Activated naive CD8-positive, alpha-beta T cell treated with anti-CD3 and anti-CD28 coated beads, Interleukin-2, amount 50 U/mL, for 24 hours (primary cell): ENCODE data around the gene SULT1E1.
A peak's percentile ranks its signal among the peaks of the same experiment; 100 is the strongest.
"Not testable (repeated sequence)": the region's sequence is repeated elsewhere in the genome, so short reads cannot be mapped to it uniquely, and the experiment has no call there.

Source experiments
- ATAC-seq: fragments of 150-1000 bp; cut with Tn5 transposase; one replicate; pipeline ENCODE4 v1.10.0; 2021
- DNase-seq: peaks from one replicate; pipeline ENCODE4 v3.0.0; 2021
- H3K27ac Mint-ChIP-seq: one replicate; pipeline ENCODE4 v1.8.0; 2021; ENCODE audit warnings: mild to moderate bottlenecking, mixed read lengths
- H3K27me3 Mint-ChIP-seq: one replicate; pipeline ENCODE4 v1.8.0; 2021; ENCODE audit warnings: mixed read lengths
- H3K36me3 Mint-ChIP-seq: one replicate; pipeline ENCODE4 v1.8.0; 2021; ENCODE audit warnings: low read depth, mixed read lengths
- H3K4me1 Mint-ChIP-seq: one replicate; pipeline ENCODE4 v1.8.0; 2021; ENCODE audit warnings: mixed read lengths
- H3K4me3 Mint-ChIP-seq: one replicate; pipeline ENCODE4 v1.8.0; 2021; ENCODE audit warnings: mild to moderate bottlenecking, moderate library complexity, mixed read lengths
- H3K9me3 Mint-ChIP-seq: one replicate; pipeline ENCODE4 v1.8.0; 2021; ENCODE audit warnings: mixed read lengths

The SULT1E1 gene

DNA sequence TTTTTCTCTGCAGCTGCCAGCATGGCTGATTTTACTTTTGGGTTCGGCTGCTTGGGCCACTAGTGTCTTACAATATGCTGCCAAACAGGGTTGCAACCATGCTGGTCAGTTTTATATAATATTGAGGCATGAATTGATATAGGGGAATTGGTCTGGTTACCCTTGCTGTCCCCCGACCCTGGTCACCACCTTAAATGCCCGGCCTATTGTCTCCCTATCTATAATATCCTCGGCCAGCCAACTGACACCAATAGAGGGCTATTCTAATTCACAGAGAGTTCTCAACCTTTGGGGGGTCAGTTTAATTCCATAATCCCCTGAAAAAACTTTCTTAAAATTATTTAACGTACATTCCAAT, 28.7 kb downstream of the SULT1E1 start:
- DNase-seq (no peak), ATAC-seq (no peak)
- Mint-ChIP-seq H3K4me1 (peaks cover 6% of the 10 kb centered on the region), H3K4me3 (peak overlapping the region; percentile 70), H3K27me3 (no peaks in the 10 kb centered on the region), H3K27ac (no peak overlapping the region), H3K36me3 (no peaks in the 10 kb centered on the region), H3K9me3 (no peaks in the 10 kb centered on the region)

GRCh38 chr4:69830560-69831269, 29.2 kb downstream of the SULT1E1 start:
- Mint-ChIP-seq H3K4me1 (peaks cover 6% of the 10 kb centered on the region), H3K27ac (no peak overlapping the region), H3K27me3 (no peaks in the 10 kb centered on the region), H3K4me3 (no peak overlapping the region), H3K36me3 (no peaks in the 10 kb centered on the region), H3K9me3 (no peaks in the 10 kb centered on the region)
- DNase-seq, result no peak
- peak; percentile 37 for ATAC-seq

DNA sequence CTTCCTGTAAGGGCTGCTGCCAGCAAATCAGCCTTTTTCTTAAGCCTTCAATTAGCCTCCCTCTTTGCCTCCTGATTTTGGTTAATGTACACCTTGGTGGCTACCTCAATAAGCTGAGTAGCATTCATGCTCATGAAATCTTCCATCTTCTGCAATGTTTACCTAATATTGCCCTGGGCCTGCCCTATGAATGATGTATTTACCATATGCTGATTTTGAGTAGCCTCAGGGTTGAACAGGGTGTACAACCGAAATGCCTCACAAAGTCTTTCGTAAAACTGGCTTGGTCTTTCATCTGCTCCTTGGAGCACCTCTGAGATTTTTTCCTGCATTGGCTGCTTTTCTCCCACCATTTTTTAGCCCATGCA, 29.8 kb downstream of the SULT1E1 start:
- no peak overlapping the region for H3K27ac Mint-ChIP-seq
- H3K9me3 Mint-ChIP-seq, result no peaks in the 10 kb centered on the region
- no peak for ATAC-seq
- no peaks in the 10 kb centered on the region for H3K27me3 Mint-ChIP-seq
- no peak for DNase-seq
- H3K4me3 Mint-ChIP-seq, result no peak overlapping the region
- H3K4me1 Mint-ChIP-seq, result peaks cover 6% of the 10 kb centered on the region
- H3K36me3 Mint-ChIP-seq, result no peaks in the 10 kb centered on the region

GRCh38 chr4:69829678-69830077, 30.3 kb downstream of the SULT1E1 start:
- ATAC-seq, result no peak

GRCh38 chr4:69828828-69829227, 31.1 kb downstream of the SULT1E1 start:
- H3K27me3 Mint-ChIP-seq, result no peaks in the 10 kb centered on the region
- no peaks in the 10 kb centered on the region for H3K36me3 Mint-ChIP-seq
- H3K4me1 Mint-ChIP-seq, result peaks cover 7% of the 10 kb centered on the region
- ATAC-seq (no peak), DNase-seq (no peak)
- no peak overlapping the region for H3K27ac Mint-ChIP-seq
- H3K4me3 Mint-ChIP-seq, result no peak overlapping the region
- no peaks in the 10 kb centered on the region for H3K9me3 Mint-ChIP-seq

More at GRCh38 chr4:69829678-69830077, 30.3 kb downstream of the SULT1E1 start:
- DNase-seq, result no peak
- Mint-ChIP-seq H3K36me3 (no peaks in the 10 kb centered on the region), H3K27me3 (no peaks in the 10 kb centered on the region), H3K4me3 (no peak overlapping the region), H3K9me3 (no peaks in the 10 kb centered on the region), H3K27ac (no peak overlapping the region), H3K4me1 (peaks cover 6% of the 10 kb centered on the region)

DNA sequence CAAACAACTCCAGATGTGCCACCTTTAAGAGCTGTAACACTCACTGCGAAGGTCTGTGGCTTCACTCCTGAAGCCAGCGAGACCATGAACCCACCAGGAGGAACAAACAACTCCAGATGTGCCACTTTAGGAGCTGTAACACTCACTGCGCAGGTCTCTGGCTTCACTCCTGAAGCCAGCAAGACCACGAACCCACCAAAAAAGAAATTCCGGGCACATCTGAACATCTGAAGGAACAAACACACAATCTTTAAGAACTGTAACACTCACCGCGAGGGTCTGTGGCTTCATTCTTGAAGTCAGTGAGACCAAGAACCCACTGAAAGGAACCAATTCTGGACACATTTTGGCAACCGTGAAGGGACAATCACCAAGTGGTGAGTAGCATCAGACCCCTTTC, 34.9 kb downstream of the SULT1E1 start:
- not testable (repeated sequence) for H3K4me3 Mint-ChIP-seq, DNase-seq, H3K9me3 Mint-ChIP-seq, H3K36me3 Mint-ChIP-seq, H3K27me3 Mint-ChIP-seq, H3K4me1 Mint-ChIP-seq, H3K27ac Mint-ChIP-seq, ATAC-seq

DNA sequence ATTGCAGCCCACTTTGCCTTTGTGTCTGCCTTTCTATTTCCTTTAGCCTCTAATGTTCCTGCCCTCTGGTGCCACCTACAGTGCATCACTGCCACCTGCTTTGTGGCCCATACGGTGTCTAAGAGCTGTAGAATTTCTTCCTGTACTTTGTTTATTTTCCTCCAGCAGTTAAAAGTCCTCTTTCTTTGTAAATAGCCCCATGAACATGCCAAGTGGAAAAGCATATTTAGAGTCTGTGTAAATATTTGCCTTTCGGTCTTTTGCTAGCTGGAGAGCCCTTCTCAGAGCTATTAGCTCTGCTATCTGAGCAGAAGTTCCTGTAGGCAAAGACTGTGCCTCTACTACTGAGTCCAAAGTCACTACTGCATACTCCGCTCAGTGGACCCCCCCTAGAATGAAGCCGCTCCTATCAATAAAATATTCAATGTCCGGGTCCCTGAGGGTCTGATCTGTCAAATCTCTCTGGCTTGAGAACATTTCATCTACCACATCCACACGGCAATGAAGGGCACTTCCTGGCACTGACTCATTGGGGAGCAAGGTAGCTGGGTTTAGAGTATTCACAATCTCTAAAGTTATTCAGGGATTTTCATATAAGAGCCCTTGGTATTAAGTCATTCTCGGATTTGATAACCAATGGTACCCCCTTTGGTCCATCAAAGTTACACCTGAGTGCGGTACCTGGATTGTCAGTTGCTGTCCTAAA, 36.3 kb downstream of the SULT1E1 start:
- DNase-seq (peak; percentile 34), ATAC-seq (peak; percentile 78)
- Mint-ChIP-seq H3K9me3 (no peaks in the 10 kb centered on the region), H3K27ac (no peak overlapping the region), H3K27me3 (no peaks in the 10 kb centered on the region), H3K4me3 (no peak overlapping the region), H3K4me1 (peaks cover 5% of the 10 kb centered on the region), H3K36me3 (no peaks in the 10 kb centered on the region)

- DNase-seq (no peak), ATAC-seq (no peak)
- H3K9me3 Mint-ChIP-seq, result no peaks in the 10 kb centered on the region
- H3K27me3 Mint-ChIP-seq, result no peaks in the 10 kb centered on the region
- H3K27ac Mint-ChIP-seq, result no peak overlapping the region
- no peaks in the 10 kb centered on the region for H3K36me3 Mint-ChIP-seq
- peaks cover 5% of the 10 kb centered on the region for H3K4me1 Mint-ChIP-seq
- H3K4me3 Mint-ChIP-seq, result no peak overlapping the region
Observed at GRCh38 chr4:69823048-69823447, 36.9 kb downstream of the SULT1E1 start.

GRCh38 chr4:69822198-69822597, 37.7 kb downstream of the SULT1E1 start:
- Mint-ChIP-seq H3K36me3 (no peaks in the 10 kb centered on the region), H3K4me3 (no peak overlapping the region), H3K9me3 (no peaks in the 10 kb centered on the region), H3K27ac (no peak overlapping the region), H3K27me3 (no peaks in the 10 kb centered on the region), H3K4me1 (peaks cover 5% of the 10 kb centered on the region)
- ATAC-seq (no peak), DNase-seq (no peak)

- Mint-ChIP-seq H3K4me3 (no peak overlapping the region), H3K27ac (no peak overlapping the region), H3K36me3 (no peaks in the 10 kb centered on the region), H3K9me3 (no peaks in the 10 kb centered on the region), H3K4me1 (no peaks in the 10 kb centered on the region), H3K27me3 (no peaks in the 10 kb centered on the region)
- ATAC-seq, result no peak
- no peak for DNase-seq
Observed at GRCh38 chr4:69818060-69818639, 41.8 kb downstream of the SULT1E1 start.

DNA sequence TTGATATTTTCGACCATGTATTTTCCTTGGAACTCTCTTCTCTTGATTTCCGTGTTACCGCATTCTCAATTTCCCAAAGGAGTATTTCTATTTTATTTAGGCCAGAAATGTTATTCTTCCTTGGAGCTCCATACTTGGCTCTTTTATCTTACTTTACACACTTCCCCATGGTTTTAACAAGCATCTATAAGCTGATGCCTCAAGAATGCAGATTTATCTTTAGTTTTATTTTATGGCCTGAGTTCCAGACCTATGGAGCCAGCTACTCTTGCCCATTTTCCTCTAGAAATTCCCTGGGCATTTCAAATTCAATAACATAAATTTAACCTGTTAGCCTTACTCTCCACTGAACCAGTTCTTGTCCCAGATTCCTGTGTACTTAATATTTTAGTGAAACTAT, 43.7 kb downstream of the SULT1E1 start:
- Mint-ChIP-seq H3K4me3 (no peak overlapping the region), H3K27ac (no peak overlapping the region), H3K4me1 (no peaks in the 10 kb centered on the region), H3K9me3 (no peaks in the 10 kb centered on the region), H3K36me3 (no peaks in the 10 kb centered on the region), H3K27me3 (no peaks in the 10 kb centered on the region)
- ATAC-seq, result no peak
- DNase-seq, result no peak

GRCh38 chr4:69813628-69814027, 46.3 kb downstream of the SULT1E1 start:
- peaks cover 2% of the 10 kb centered on the region for H3K4me1 Mint-ChIP-seq
- no peaks in the 10 kb centered on the region for H3K27me3 Mint-ChIP-seq
- H3K36me3 Mint-ChIP-seq, result no peaks in the 10 kb centered on the region
- no peak overlapping the region for H3K4me3 Mint-ChIP-seq
- no peaks in the 10 kb centered on the region for H3K9me3 Mint-ChIP-seq
- ATAC-seq (no peak), DNase-seq (no peak)
- H3K27ac Mint-ChIP-seq, result no peak overlapping the region

DNA sequence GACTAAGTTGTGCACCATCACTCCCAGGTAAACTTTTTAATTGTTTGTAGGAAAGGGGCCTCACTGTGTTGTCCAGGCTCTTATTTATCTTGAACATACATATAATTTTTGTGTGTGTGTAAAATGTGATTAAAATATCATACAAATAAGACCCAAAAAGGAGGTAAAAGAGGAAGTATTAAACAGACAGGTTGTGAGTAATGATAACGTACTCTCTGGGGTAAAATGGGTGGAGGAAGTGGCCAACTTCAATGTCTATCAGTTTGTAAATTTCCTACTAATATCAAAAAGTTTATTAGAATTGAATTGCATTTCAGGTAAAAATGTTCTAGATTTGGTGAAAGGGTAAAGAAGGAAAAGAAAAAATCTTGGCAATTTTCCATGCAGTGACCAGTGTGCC, 48.8 kb downstream of the SULT1E1 start:
- H3K4me1 Mint-ChIP-seq, result peaks cover 2% of the 10 kb centered on the region
- H3K27ac Mint-ChIP-seq, result no peak overlapping the region
- ATAC-seq, result no peak
- H3K36me3 Mint-ChIP-seq, result no peaks in the 10 kb centered on the region
- DNase-seq, result no peak
- H3K4me3 Mint-ChIP-seq, result no peak overlapping the region
- no peaks in the 10 kb centered on the region for H3K27me3 Mint-ChIP-seq
- peaks cover 7% of the 10 kb centered on the region for H3K9me3 Mint-ChIP-seq

DNA sequence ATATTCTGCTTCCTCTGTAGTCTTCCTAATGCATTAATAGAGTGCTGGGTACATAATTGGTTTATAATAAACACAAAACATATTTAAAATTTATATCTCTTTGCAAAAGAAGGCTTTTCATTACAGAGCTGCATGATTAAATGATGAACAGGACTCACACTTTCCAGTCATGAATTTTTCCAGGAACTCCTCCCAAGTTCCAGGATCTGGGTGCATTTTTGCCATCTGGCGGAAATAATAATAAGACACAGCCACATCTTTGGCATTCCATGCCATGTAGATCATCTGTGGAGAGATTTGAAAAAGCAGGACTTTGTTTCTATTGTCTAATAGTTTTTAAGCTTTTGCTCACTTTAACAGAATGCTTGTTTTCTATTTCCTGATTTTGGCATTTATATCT, 59.3 kb downstream of the SULT1E1 start:
- H3K4me3 Mint-ChIP-seq, result no peak overlapping the region
- H3K4me1 Mint-ChIP-seq, result no peaks in the 10 kb centered on the region
- no peak for ATAC-seq
- H3K27ac Mint-ChIP-seq, result no peak overlapping the region
- no peaks in the 10 kb centered on the region for H3K36me3 Mint-ChIP-seq
- DNase-seq, result no peak
- peaks cover 2% of the 10 kb centered on the region for H3K27me3 Mint-ChIP-seq
- peaks cover 4% of the 10 kb centered on the region for H3K9me3 Mint-ChIP-seq

GRCh38 chr4:69799337-69799736, 60.6 kb downstream of the SULT1E1 start:
- peaks cover 2% of the 10 kb centered on the region for H3K27me3 Mint-ChIP-seq
- ATAC-seq, result no peak

More at GRCh38 chr4:69799337-69799736, 60.6 kb downstream of the SULT1E1 start:
- H3K27ac Mint-ChIP-seq, result no peak overlapping the region
- H3K9me3 Mint-ChIP-seq, result peaks cover 4% of the 10 kb centered on the region
- no peak for DNase-seq
- H3K4me3 Mint-ChIP-seq, result no peak overlapping the region
- no peaks in the 10 kb centered on the region for H3K36me3 Mint-ChIP-seq
- H3K4me1 Mint-ChIP-seq, result no peaks in the 10 kb centered on the region
